ENCODE measurements around the gene ZRANB1.

- TF ChIP-seq CTCF (IDR thresholded peaks at IDR 0.05; ENCODE audit: low read depth, low read length) (no peak), POLR2A (IDR thresholded peaks at IDR 0.05; ENCODE audit: extremely low read depth, insufficient read length) (no peak), MYC (IDR thresholded peaks at IDR 0.05; ENCODE audit: low read depth, low read length) (no peak)
These were observed 55.4 kb downstream of the ZRANB1 start for GRCh38 chr10:124997306-124997705.

Data from NB4 (cell line).